AG09319 (cell line): ENCODE data around the gene DVL3.

Experiments
- DNase-seq: peaks from one replicate; pipeline ENCODE4 v3.0.0-alpha.2; 2010; ENCODE audit warnings: low read depth; ENCODE audit errors: extremely low read depth
- TF ChIP-seq, protein P1 (sequence below): IDR thresholded peaks from 2 replicates; pipeline ENCODE4 v1.5.1; 2011; ENCODE audit warnings: low read depth, mild to moderate bottlenecking, inconsistent platforms, low read length, moderate library complexity

Gene DVL3

DNA sequence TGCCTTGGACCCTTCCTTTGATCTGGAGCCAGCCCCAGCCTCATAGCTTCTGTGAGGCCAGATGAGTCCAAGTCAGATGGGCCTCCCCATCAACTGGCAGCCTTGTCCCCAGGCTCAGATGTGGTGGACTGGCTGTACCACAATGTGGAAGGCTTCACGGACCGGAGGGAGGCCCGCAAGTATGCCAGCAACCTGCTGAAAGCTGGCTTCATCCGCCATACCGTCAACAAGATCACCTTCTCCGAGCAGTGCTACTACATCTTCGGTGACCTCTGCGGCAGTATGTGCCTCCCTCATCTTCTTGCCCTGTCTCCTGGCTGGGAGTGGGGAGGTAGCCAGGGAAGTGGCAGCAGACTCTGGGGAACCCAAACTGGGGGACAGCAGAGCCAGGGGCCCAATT lies 12.6 kb downstream of the DVL3 start:
- TF ChIP-seq, protein P1, sequence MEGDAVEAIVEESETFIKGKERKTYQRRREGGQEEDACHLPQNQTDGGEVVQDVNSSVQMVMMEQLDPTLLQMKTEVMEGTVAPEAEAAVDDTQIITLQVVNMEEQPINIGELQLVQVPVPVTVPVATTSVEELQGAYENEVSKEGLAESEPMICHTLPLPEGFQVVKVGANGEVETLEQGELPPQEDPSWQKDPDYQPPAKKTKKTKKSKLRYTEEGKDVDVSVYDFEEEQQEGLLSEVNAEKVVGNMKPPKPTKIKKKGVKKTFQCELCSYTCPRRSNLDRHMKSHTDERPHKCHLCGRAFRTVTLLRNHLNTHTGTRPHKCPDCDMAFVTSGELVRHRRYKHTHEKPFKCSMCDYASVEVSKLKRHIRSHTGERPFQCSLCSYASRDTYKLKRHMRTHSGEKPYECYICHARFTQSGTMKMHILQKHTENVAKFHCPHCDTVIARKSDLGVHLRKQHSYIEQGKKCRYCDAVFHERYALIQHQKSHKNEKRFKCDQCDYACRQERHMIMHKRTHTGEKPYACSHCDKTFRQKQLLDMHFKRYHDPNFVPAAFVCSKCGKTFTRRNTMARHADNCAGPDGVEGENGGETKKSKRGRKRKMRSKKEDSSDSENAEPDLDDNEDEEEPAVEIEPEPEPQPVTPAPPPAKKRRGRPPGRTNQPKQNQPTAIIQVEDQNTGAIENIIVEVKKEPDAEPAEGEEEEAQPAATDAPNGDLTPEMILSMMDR: no peak
- no peak for DNase-seq

DNA sequence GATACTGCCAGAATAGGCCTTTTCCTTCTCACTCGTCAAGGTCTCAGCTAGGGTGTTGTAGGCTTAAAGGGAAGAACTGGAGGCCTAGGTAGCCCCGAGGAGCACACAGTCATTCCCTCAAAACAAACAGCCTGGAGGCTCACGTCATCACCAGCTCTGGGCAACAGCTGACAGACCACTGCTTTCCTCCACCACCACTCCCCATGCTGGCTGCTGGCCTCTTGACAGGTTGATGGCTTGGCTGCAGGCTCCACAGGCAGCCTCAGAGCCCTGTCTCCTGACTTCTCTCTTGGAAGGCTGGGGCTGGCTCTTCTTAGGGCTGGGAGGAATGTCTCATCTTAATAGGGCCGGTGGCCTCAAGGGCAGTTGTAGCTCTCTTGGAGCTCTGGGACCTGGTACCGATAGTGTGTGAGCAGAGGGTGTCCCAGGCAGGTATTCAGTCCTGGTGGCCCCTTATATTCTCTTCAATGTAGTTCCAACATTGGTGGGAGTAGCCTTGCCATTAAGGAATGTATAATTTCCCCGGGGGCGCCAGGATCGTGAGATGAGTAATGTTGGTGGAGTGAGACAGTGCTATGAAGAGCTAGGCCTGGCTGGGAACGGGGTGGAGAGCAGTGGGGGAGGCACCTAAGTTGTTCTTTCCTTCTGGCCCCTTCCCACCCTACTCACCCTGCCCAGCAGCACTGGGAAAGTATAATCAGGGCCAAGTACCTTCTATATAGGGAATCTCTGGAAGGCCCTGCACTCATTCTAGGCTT lies 13.4 kb downstream of the DVL3 start:
- TF ChIP-seq, protein P1: no peak
- DNase-seq: no peak

DNA sequence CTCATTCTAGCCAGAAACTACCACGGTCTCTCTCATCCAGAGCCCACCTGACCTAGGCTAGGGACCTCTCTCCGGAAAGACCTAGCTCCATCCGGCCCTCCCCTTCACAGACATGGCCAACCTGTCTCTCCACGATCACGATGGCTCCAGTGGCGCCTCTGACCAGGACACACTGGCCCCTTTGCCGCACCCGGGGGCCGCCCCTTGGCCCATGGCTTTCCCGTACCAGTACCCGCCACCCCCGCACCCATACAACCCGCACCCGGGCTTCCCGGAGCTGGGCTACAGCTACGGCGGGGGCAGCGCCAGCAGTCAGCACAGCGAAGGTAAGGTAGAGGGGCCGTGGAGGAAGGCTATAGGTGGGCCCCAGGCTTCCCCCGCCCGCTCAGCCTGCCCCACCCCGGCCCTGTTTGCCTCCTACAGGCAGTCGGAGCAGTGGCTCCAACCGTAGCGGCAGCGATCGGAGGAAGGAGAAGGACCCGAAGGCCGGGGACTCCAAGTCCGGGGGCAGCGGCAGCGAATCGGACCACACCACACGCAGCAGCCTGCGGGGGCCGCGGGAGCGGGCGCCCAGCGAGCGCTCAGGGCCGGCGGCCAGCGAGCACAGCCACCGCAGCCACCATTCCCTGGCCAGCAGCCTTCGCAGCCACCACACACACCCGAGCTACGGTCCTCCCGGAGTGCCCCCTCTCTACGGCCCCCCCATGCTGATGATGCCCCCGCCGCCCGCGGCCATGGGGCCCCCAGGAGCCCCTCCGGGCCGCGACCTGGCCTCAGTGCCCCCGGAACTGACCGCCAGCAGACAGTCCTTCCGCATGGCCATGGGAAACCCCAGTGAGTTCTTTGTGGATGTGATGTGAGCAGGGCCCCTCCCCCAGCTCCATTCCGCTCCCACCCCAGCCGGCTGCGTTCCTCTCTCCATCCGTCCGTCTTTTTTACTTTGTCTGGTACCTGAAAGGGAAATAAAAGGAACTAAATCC lies 15.0 kb downstream of the DVL3 start:
- no peak for DNase-seq
- TF ChIP-seq, protein P1: no peak

DNA sequence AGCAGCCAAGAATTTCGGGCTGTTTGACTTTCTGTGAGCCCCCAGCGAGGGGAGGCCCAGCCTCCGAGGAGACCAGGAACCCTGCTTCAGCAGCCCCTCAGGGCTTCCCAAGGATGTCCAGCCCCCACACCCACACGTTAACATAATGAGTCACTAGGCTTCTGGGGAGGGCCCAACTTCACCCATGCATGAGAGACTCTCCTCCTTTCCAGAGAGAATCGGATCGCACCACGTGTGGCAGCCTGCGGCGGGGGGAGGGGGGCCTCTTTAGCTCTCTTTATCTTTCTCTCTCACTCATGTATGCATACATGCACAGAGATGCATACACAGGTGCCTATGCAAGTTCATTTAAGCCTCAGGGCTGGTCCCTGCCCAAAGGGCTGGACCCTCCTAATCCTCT lies 16.4 kb downstream of the DVL3 start:
- TF ChIP-seq, protein P1: no peak
- DNase-seq: no peak

DNA sequence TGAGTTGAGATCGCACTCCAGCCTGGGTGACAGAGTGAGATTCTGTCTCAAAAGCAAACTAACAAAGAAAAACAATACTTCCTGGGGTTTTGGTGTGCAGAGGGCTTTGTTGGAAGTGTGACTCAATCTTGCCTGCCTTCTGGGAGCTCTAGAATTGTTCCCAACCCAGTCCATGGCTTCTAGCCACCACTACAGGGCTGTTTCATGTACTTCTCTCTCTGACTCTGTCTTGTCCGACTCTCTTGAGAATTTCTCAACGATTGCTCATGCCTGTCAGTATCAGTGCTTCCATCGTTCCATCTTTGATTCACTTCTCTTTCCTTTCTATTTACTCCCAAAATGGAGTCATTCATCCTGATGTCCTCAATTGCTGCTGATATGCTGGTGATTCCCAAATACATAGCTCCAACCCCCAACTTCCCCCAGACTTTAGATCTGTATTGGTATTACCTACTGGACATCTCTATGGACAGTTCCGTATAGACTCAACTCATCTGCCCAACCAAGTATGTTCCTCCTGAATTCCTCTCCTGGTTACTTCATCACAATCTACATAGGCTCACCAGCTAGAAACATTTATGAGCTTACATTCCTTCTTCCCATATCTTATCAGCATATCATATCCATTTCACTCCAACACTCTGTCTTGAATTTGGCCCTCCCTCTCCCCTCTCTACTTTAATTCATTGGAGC lies 17.6 kb downstream of the DVL3 start:
- no peak for DNase-seq

DNA sequence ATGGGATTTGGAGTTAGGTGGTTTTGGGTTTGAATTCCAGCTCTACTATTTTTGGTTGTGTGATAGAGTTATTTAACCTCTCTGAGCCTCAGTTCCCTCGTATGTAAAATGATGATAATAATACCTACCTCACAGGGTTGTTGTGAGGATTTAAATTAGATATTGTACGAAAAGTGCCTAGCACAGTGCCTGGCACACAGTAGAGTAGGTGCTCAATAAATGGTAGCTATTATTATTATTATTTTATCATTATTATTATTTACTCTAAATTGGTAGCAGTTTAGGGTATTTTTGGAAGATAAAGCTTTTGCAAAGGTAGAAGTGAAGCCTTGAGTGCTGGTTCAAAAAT lies 18.2 kb downstream of the DVL3 start:
- TF ChIP-seq, protein P1: no peak
- no peak for DNase-seq

More for the DNA sequence above, 17.6 kb downstream of the DVL3 start:
- TF ChIP-seq, protein P1: no peak

DNA sequence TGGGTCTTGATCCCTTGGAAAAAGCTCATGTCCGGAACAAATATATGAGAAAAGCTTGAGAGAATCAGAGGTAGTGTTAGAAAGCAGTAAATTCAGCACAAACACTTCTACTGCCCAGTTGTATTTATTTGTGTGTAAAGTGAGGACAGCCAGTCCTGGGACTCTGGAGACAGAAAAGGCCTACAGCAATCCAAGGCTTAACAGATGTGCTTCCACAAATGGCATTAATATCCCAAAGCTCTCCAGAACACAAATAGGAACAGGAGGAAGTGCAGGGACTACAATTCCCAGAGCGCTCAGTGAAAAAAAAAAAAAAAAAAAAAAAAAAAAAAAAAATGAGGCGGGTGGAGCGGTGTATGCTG lies 19.1 kb downstream of the DVL3 start:
- no peak for DNase-seq
- TF ChIP-seq, protein P1: no peak
